Measurements from ENCODE around the gene EFNA5. TPM values are rescaled to one million over a fixed set of nuclear protein-coding genes. Genes with fewer than 3 reads are reported as not detected.
"Not testable (repeated sequence)": the region's sequence is repeated elsewhere in the genome, so short reads cannot be mapped to it uniquely, and the experiment has no call there.

EFNA5 gene
- total RNA-seq, 1 experiment from 2014 or later, result 50.0 TPM

DNA sequence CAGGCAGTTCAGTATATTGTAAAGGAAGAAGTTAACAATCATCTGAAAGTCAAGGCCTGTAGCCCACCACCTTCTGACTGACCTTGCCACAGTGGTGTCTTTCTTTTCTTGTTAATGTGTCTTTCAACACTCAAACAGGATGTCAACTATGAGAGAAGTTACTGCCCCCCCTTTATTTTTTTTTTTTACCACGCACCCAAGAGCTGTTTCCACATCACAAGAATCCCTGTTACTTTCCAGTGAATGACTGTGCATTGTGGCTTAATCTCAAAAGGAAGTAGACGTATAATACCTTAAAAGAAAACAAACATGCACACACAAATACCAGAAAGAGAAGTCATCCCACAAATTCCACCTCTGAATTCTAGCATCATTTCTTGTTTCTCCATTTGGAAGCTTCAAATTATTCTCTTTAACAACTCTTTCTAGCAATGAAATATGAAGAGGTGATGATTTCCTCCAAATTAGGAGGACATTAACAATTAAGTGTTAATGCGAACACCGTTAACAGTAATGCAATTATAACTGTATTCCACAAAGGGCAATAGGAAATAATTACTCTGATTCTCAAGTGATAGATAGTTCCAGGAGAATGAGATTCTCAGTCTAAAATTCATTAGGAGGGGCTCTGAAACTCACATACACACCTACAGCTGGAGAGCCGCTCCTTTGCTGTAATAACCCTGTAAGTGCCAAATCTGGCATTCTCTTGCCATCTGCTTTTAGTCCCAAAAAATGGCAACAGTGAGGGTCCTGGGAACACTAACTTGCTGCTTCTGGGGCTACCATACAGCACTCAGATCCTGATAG lies 201.0 kb downstream of the EFNA5 start:
- peak; percentile 93 for DNase-seq (ENCODE audit: extremely low read depth, low read depth)

DNA sequence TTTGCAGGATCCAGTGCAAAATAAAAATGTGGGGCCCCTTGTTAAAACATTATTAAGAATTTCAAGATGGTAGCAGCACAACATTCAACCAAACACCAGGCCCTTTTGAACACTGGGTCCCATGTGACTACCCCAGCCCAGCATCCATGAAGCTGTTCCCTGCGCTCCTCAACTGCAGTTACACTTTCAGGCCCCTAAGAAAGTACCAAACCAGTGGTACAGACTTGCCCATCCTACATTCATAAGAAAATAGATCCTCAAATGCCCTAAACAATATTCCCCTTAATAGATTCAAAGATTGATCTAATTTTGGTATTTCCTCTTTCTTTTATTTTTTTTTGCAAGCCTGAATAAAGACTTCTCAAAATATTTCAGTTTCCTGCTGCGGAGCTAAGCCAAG lies 201.7 kb downstream of the EFNA5 start:
- DNase-seq (ENCODE audit: extremely low read depth, low read depth), result no peak

DNA sequence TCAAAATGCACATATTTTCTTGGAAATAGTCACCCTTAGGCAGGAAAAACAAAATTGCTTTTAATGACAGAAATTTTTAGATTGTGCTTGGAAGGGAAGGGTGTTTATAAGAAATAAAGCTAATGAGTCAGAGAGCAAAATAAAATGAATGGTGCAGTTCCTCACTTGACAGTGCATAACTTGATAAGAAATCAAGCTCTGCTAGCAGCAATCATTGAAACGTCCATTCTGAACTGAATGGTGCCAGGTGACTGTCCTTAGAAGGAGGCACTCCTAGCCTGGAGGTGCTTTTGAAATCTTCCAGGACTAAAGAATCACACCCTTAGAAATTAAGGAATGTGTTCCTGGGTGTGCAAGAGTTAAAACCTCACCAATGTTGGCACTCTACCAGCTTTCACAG lies 202.5 kb downstream of the EFNA5 start:
- no peak for DNase-seq (ENCODE audit: extremely low read depth, low read depth)

DNA sequence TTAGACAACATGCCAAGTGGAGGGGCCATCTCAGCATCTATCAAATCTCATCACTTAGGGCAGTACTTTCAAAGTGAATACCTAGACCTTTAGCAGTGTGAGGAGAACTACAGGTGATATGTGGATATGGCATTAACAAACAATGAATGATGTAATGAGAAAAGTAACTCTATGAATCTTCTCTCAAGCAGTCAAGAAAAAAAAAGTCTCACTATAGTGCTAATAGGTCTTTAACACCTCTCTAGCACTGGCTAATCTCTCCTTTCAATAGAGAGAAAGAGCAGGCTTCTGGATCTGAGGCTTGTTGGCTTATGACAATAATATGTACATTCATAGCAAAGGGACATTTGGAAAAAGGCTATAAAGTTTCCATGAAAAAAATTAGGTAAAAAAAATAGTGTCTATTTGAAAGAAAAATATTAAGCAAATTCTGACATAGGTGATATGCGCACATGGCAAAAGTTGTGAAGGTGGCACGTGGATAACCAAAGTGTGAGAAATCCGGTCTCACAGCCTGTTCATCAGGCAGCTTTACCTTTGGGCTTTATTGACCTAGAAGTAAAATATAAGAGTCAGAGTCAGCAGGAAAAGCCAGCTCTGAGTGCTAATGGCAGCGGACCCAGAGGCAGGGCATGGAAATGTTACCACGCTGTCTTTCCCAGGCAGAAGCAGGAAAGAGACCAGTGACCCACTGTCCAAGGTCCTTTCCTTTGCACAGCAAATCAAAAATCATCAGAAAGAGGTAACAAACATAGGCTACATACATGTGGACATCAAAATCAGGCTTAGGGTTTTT lies 203.4 kb downstream of the EFNA5 start:
- no peak for DNase-seq (ENCODE audit: extremely low read depth, low read depth)

DNA sequence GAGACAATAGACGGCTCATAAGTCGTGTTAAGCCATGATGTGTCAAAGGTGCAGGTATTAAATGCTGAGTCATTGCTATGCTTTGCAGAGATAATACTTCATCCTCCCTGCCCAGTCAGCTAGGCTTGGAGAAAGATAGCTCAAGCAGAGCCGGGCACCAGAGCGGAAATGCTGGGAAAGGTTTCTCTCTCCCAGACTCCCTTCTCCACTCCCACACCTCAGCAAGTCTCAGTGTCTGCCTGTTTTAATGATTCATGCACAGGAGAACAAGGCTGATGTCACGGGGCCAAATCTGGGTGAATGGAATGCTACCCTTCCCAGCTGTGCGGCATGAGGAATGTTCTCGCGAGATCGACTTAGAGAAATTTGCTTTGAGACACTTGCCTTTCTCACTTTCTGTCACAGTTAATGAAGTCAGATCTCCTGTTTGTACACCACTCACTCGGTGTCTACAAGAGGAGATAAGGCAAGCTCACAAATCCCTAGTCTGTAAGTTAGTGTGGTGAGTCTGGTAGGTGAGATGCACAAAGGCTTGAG lies 204.4 kb downstream of the EFNA5 start:
- DNase-seq (ENCODE audit: extremely low read depth, low read depth), result peak; percentile 84

DNA sequence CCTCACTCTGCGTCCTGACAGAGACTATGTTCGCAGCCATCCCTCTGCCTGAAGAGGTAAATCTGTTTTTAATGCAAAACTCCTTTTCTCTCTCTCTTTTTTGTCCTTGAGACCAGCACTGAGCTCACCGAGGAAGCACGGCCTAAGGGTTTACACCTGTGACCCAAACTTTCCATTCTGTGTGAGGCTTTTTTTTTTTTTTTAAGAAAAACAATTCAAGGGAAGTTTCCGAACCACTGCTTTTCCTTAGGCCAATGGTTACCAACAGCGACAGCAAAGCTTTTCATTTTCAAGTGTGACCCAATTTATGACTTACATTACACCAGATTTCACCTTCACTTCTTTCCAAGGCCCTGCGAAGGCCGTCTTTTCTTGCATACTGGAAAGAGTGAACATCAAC lies 205.9 kb downstream of the EFNA5 start:
- DNase-seq (ENCODE audit: extremely low read depth, low read depth), result no peak

DNA sequence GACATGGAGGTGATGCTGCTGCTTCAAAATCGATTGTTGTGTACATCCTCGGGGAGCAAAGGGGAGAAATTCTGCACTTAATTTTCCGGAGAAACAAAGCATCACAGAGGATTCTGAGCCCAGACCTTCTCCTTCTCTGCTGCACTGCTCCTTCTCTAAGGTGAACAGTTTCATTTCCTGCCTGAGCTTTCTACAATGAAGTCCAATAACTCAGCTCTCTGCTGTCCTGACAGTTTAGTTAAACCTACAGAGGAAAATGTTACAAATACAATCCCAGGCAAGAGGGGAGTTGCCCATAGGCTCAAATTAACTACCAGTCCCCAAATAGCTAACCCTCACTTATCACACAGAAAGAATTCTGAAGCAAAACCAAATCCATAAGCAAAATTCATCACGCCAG lies 206.3 kb downstream of the EFNA5 start:
- DNase-seq (ENCODE audit: extremely low read depth, low read depth), result no peak

DNA sequence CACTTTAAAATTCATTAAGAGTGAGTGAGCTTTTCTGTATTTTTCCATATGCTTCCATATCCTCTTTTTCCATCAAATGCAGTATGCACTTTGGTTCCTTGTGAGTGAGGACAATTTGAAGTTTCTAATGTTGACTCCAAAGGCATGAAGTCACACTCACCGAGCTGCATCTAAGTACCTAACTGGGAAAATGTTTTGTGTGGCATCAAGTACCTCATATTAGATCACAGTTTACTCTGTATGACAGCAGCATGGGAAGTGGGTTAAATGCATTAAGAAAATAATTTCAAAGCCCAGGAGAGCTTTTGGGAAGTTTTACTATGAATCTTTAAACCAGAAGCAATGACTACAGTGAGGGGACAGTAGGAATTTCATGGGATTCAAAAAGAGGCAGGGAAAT lies 207.0 kb downstream of the EFNA5 start:
- DNase-seq (ENCODE audit: extremely low read depth, low read depth), result no peak

DNA sequence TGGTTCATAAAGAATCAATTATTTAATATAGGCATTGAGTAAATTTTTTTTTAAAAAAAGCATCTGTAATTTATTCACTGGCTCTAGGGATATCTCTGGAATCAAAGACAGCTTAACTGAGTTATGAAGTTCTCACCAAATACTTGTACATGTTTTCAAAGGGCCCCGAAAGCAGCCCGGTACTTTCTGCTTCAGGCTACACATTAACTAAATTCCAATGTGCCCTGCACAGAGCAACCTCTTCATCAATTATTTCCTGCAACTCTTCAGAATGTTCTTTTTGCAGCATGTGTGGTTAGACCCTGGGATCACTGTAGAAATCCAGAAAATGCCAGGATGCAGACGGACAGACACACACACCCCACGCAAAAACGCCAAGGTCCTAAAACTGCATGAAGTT lies 209.0 kb downstream of the EFNA5 start:
- DNase-seq (ENCODE audit: extremely low read depth, low read depth), result no peak

DNA sequence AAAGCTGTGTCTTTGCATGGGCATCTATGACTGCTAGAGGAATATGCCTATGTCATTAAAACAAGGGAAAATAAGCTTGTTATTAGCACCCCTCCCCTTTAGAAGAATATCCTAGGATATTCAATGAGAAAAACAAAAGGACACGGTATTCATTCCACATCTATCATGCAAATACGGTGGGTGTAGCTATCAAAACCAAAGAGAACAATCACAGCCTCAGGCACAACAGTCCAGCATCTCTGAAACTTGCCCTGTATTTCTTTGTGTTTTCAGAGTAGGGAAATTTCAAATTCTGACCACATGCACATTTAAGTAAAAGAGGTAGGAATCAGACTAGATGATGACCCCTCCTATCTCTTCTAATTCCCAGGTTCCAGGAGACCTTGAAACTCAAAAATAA lies 209.9 kb downstream of the EFNA5 start:
- DNase-seq (ENCODE audit: extremely low read depth, low read depth), result no peak

DNA sequence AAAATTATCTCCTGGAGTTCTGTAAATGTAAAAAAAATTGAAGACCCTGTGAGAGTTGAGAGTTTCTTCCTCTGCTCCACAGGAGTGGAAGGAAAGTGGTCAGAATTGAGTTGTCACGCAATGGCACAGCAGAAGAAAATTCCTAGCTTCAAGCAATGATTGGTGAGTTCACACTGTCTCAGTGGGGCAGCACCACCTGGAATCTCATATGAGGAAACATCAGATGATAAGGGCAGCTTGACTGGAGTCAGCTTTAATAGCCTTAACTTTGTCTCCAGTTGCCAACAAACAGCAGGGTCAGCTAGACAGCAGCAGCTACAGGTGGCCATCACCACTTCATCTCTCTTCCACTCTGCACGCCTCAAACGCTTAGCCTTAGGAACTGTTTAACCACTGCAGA lies 211.1 kb downstream of the EFNA5 start:
- DNase-seq (ENCODE audit: extremely low read depth, low read depth), result no peak

DNA sequence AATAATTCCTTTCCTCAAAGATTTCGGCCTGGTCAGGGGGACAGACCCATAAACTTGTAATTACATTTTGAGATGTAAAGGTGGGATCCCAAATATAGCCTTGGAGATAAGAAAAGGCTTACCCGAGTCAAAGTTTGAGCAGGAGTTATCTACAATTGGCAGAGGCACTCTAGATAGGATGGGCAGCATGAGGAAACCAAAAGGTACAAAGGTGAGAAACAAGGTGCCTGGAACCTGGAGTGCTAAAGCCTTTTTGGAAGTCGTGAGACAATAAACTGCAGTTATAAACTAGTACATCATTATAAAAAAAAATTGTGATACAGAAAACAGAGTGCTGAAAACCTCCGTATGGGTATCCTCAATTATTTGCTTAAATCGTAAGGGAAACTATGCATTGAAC lies 212.4 kb downstream of the EFNA5 start:
- DNase-seq (ENCODE audit: extremely low read depth, low read depth), result no peak

DNA sequence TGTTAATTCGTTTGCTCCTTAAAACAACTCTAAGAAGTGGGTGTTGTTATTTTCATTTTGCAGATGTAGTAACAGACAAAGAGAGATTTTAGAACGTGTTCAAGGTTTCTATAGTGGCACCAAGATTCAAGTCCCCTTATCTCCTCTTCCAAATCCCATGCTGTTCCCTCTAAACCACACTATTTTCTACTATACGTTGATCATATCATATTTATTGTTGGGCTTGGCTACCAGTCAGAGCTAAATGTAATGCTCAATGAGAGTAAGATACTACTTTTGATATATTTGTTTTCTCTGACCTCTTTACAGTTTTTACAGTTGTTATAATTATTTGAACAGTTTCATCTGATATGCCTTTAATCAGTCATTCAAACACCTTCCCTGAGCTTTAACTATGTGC lies 212.9 kb downstream of the EFNA5 start:
- DNase-seq (ENCODE audit: extremely low read depth, low read depth), result no peak

DNA sequence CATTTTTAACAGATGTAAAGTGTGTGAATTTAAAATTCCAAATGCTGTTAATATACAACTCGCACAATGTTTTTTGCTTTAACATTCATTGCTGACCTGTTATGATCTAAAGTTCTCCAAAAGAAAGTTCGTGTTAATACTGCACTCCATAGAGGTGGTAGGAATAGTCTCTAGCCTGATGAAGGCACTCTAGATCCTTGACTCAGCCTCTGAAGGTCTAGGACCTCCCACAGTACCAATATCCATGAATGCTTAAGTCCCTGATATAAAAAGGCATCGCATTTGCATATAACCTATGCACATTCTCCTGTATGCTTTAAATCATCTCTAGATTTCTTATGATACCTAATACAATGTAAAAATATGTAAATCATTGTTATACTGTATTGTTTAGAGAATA lies 213.6 kb downstream of the EFNA5 start:
- no peak for DNase-seq (ENCODE audit: extremely low read depth, low read depth)

DNA sequence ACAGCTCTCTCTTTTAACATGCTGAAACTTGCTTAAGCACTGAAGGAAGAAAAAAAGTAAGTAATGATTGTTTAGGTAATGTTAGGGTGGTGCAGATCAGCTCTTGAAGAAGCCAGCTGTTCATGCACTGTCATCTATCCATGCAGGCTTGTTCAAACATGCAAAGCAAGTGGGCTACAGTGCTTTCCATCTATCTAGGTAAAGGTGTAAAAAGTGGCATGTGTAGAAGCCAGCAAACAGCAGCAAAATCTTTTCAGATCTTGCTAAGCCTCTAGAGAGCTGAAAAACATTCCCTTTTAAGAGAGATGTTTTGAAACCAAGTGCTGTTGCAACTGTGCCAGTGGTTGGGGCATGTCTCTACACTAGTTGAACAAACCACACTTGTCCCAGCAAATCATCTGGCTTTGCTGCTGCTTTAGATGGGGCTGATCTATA lies 214.4 kb downstream of the EFNA5 start:
- no peak for DNase-seq (ENCODE audit: extremely low read depth, low read depth)

DNA sequence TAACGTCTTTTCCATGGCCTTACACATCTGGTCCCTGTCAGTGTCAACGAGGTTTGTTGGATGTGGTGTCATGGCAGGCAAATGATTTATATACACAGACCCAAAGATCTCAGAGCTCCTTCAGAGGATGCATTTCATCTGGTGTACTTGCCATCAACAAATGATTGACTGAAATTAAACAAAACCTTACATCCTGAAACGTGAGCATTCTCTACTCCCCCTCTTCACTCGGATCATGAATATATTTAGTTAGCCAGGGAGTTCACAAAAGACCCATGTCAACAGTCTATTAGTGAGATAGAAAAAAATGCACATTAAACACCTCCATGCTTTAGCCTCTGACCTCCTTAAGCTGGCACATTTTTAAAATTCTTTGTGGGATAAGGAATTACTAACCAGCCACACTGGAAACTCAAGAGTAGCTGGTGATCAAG lies 215.6 kb downstream of the EFNA5 start:
- DNase-seq (ENCODE audit: extremely low read depth, low read depth), result no peak

DNA sequence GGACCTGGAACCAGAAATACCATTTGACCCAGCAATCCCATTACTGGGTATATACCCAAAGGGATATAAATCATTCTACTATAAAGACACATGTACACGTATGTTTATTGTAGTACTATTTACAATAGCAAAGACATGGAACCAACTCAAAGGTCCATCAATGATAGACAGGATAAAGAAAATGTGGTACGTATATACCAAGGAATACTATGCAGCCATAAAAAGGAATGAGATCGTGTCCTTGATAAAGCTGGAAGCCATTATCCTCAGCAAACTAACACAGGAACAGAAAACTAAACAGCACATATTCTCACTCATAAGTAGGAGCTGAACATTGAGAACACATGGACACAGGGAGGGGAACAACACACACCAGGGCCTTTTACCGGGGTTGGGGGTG lies 218.9 kb downstream of the EFNA5 start:
- DNase-seq (ENCODE audit: extremely low read depth, low read depth), result not testable (repeated sequence)

DNA sequence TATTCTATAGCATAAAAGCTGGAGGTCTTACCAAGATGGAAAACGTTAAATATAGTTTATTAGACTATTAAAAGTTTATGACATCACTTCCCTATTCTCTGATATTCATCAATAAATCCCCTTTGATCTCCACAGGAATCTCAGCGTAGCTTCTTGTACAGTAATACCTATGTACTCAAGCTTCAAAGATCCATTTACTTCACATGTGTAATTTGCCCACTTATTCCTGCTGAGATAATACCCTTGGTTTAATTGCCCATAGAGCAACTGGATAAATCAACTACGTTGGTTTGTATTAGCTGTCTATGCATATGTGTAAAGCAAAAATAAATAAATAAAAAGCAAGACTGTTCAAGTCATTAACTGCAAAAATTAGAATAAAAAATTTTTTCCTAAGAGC lies 219.7 kb downstream of the EFNA5 start:
- DNase-seq (ENCODE audit: extremely low read depth, low read depth), result no peak

DNA sequence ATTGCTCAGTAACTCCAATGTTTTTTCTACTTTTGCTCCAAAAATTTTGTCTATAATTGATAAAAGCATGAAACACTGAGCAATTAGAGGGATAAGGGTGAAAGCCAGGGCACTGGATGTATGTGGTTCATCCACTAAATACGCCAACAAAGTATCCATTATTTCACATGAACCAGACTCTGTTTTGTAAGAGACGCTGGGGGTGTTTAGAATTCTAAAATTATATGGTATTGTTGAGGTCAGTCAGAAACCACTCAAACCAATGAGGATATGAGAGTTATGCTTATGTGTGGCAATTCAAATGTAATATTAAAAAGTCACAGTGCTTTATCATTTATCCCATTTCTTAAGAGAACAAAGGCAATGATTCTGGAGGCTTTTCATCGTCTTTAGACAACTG lies 220.2 kb downstream of the EFNA5 start:
- no peak for DNase-seq (ENCODE audit: extremely low read depth, low read depth)

DNA sequence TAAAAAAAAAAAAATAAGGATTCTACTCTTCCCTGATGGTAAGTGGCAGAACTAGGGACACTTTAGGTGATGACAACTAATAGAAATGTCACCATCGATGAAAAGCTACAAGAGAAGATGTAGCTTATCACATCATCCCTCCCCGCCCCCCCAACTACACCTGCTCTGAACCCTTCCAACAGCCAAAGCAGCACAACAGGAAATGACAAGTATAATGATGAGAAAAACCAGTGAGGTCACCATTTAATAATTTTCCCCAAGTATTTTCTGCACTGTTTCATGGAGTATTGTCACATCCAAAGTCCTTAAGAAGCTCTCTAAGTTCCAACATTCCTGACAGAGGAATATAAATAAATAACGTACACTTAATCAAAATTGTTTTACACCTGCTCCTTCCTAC lies 221.4 kb downstream of the EFNA5 start:
- DNase-seq (ENCODE audit: extremely low read depth, low read depth), result no peak

DNA sequence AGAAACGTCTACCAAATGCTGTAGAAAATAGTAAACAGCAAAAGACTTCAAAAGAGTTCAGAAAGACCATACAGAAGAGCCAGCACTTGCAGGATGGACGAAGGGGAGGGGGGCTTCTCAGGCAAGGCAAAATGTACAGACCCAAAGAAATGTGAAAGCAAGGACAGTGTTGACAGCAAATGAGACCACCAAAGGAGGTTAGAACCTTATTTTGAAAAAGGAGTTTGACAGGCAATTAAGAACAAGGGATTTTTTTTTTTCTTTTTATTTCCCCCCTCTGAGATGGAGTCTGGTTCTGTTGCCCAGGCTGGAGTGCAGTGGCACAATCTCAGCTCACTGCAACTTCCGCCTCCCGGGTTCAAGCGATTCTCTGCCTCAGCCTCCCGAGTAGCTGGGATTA lies 223.2 kb downstream of the EFNA5 start:
- no peak for DNase-seq (ENCODE audit: extremely low read depth, low read depth)

DNA sequence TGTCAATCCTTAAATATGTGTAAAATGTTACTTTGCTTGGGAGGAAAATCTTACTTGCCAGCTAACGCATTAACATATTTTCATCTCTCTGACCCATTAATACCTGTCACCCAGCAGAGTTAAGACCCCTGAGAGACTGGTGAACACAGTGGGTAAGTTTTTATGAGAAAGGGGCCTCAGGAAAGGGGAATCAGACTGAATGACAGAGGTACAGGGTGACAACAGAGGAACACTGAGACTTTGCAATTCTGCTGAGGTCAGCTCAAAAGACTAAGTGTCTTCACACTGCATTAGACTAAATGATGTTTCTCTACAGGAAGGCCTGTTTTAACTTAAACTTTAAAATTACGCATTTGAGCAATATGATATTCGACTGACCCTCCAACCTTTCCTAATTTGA lies 223.8 kb downstream of the EFNA5 start:
- DNase-seq (ENCODE audit: extremely low read depth, low read depth), result no peak

Measured in NCI-H460 (cell line).